ENCODE results near the gene ZFR.

- TF ChIP-seq POLR2A (IDR thresholded peaks at IDR 0.05; ENCODE audit: low read depth, low read length) (no peak), POLR2AphosphoS5 (IDR thresholded peaks at IDR 0.05; ENCODE audit: low read depth, low read length) (no peak), SPI1 (IDR thresholded peaks at IDR 0.05; ENCODE audit: low read depth, low read length) (no peak), TAF1 (IDR thresholded peaks at IDR 0.05; ENCODE audit: low read depth, low read length) (no peak), PAX5 (IDR thresholded peaks at IDR 0.05; ENCODE audit: insufficient read depth, low read length, severe bottlenecking) (no peak), POU2F2 (IDR thresholded peaks at IDR 0.05; ENCODE audit: low read depth, low read length) (no peak)
Measured at GRCh38 chr5:32421075-32421474, 23.5 kb downstream of the ZFR start.

Measured in GM12891 (cell line).